Esophagus muscularis mucosa (tissue), 4 donors: ENCODE data around the gene DYNC2I2. TPM values are rescaled to one million over a fixed set of nuclear protein-coding genes. Genes with fewer than 3 reads are reported as not detected.
"Not testable (repeated sequence)": the region's sequence is repeated elsewhere in the genome, so short reads cannot be mapped to it uniquely, and the experiment has no call there.

ENCODE experiments used
- DNase-seq: peaks from one replicate; pipeline ENCODE4 v3.0.0-alpha.2; 2017; ENCODE audit errors: extremely low spot score
- H3K27ac ChIP-seq, 4 donors: fragments of 200-600 bp; sonication (generic); replicated peaks in 1 of 4; 1 replicate in 3 of 4; 2 replicates in 1 of 4; pipeline ENCODE4 v1.5.1; 2016 to 2019; ENCODE audit warnings: mild to moderate bottlenecking in 1 of 4
- H3K27me3 ChIP-seq, 4 donors: fragments of 200-600 bp; sonication (generic); one replicate each; pipeline versions ENCODE4 v1.5.1 to v1.6.0; 2016 to 2019
- H3K36me3 ChIP-seq, 4 donors: fragments of 200-600 bp; sonication (generic); one replicate each; pipeline ENCODE4 v1.5.1; 2016 to 2019
- H3K4me1 ChIP-seq, 4 donors: fragments of 200-600 bp; sonication (generic); one replicate each; pipeline ENCODE4 v1.5.1; 2016 to 2019
- H3K4me3 ChIP-seq, 4 donors: fragments of 200-600 bp; sonication (generic); 1 replicate in 2 of 4; 2 replicates in 2 of 4; pipeline ENCODE4 v1.5.1; 2016 to 2019; ENCODE audit warnings: mild to moderate bottlenecking in 4 of 4, moderate library complexity in 1 of 4
- H3K9me3 ChIP-seq, 4 donors: fragments of 200-600 bp; sonication (generic); 1 replicate in 3 of 4; 2 replicates in 1 of 4; pipeline ENCODE4 v1.5.1; 2016 to 2019
- CTCF ChIP-seq, 3 experiments: fragments of 200-600 bp in 2 of 3; fragments of 450-650 bp in 1 of 3; sonication (generic) in 2 of 3; IDR thresholded peaks; one replicate each; pipeline ENCODE4 v1.5.1; 2017 to 2019; ENCODE audit warnings: antibody characterized with exemption in 3 of 3, mild to moderate bottlenecking in 2 of 3, moderate library complexity in 1 of 3
- EP300 ChIP-seq: sonication (generic); formaldehyde crosslinking; IDR thresholded peaks from one replicate; pipeline ENCODE4 v1.6.1; 2017; ENCODE audit warnings: antibody characterized with exemption
- POLR2A ChIP-seq: fragments of 450-650 bp; IDR thresholded peaks from one replicate; pipeline ENCODE4 v1.6.1; 2017; ENCODE audit warnings: antibody characterized with exemption, moderate library complexity, mild to moderate bottlenecking, low read depth
- POLR2AphosphoS5 ChIP-seq, 2 donors: sonication (generic); formaldehyde crosslinking; IDR thresholded peaks; one replicate each; pipeline ENCODE4 v1.6.1; 2017; ENCODE audit warnings: antibody characterized with exemption in 2 of 2
- WGBS: methylation state at CpG from one replicate; pipeline ENCODE4 v1.1.5; 2018; 5-methylcytosine and 5-hydroxymethylcytosine counted together
- intact Hi-C: fragments of 100-400 bp; cut with DNase I; formaldehyde crosslinking; loops from one replicate; pipeline ENCODE4 v1.15.1; 2023
- total RNA-seq, 4 donors: library from RNA; depleted of rRNA; stranded (reverse); fragments of >200 nt; gene quantifications; one replicate each; pipeline versions ENCODE4 v1.1.0 to v1.2.1, GENCODE V29; 2016

Gene DYNC2I2
- total RNA-seq, 4 donors from 2014 or later = 27.8 to 54.8 (median 39.2) TPM

- Histone ChIP-seq H3K4me1 (no peaks in the 10 kb centered on the region), H3K27me3 (no peaks in the 10 kb centered on the region), H3K36me3 (no peaks in the 10 kb centered on the region), H3K4me3 (no peak overlapping the region), H3K9me3 (no peaks in the 10 kb centered on the region), H3K27ac (no peak overlapping the region)
- WGBS = 95% methylated on average over 6 of the region's 6 CpGs
- intact Hi-C loops = no loop called here
- TF ChIP-seq POLR2AphosphoS5 (IDR thresholded peaks at IDR 0.05) = no peak
- DNase-seq = no peak
Observed at GRCh38 chr9:128669786-128670185, 13.1 kb upstream of the DYNC2I2 start.

- DNase-seq, H3K36me3 ChIP-seq, H3K4me3 ChIP-seq, H3K9me3 ChIP-seq, H3K27me3 ChIP-seq, intact Hi-C loops, H3K27ac ChIP-seq, H3K4me1 ChIP-seq: not testable (repeated sequence)
- 85% methylated on average over 8 of the region's 8 CpGs for WGBS
Observed at GRCh38 chr9:128666481-128666941, 9.9 kb upstream of the DYNC2I2 start.

- no peak for DNase-seq
- Histone ChIP-seq H3K9me3 (no peaks in the 10 kb centered on the region), H3K36me3 (no peaks in the 10 kb centered on the region), H3K27me3 (no peaks in the 10 kb centered on the region), H3K4me1 (peaks cover 0 to 14% (median 11%) of the 10 kb centered on the region in 4 donors), H3K4me3 (no peak overlapping the region), H3K27ac (peak overlapping the region in 1 of 4 donors; percentile 87)
- intact Hi-C loops = no loop called here
- WGBS = 93% methylated on average over 3 of the region's 3 CpGs
- TF ChIP-seq POLR2A (no peak), CTCF (IDR thresholded peaks at IDR 0.05) (no peak), POLR2AphosphoS5 (IDR thresholded peaks at IDR 0.05) (no peak), EP300 (no peak)
Observed at GRCh38 chr9:128657796-128658195, 1.1 kb upstream of the DYNC2I2 start.

GRCh38 chr9:128657344-128657704 is 677 bp upstream of the DYNC2I2 start:
- Histone ChIP-seq H3K9me3 (no peaks in the 10 kb centered on the region), H3K4me3 (peak overlapping the region in 3 of 4 donors; percentile 76 to 88 (median 76)), H3K27me3 (no peaks in the 10 kb centered on the region), H3K4me1 (peaks cover 0 to 14% (median 11%) of the 10 kb centered on the region in 4 donors), H3K27ac (peak overlapping the region; percentile 87 to 94 (median 90)), H3K36me3 (no peaks in the 10 kb centered on the region)
- no peak for TF ChIP-seq POLR2A
- TF ChIP-seq POLR2AphosphoS5 (IDR thresholded peaks at IDR 0.05) = no peak
- no peak for TF ChIP-seq CTCF (IDR thresholded peaks at IDR 0.05)
- no peak for TF ChIP-seq EP300
- 96% methylated on average over 13 of the region's 13 CpGs for WGBS
- intact Hi-C loops = no loop called here
- no peak for DNase-seq

- Histone ChIP-seq H3K9me3 (no peaks in the 10 kb centered on the region), H3K27ac (no peak overlapping the region), H3K4me3 (no peak overlapping the region), H3K27me3 (no peaks in the 10 kb centered on the region), H3K4me1 (peaks cover 0 to 14% (median 11%) of the 10 kb centered on the region in 4 donors), H3K36me3 (no peaks in the 10 kb centered on the region)
- no peak for DNase-seq
- TF ChIP-seq POLR2A = no peak
- WGBS = 100% methylated on average over 1 of the region's 1 CpG
- intact Hi-C loops = no loop called here
Observed at GRCh38 chr9:128654481-128654880, 2.2 kb downstream of the DYNC2I2 start.

- Histone ChIP-seq H3K4me3 (no peak overlapping the region), H3K9me3 (no peaks in the 10 kb centered on the region), H3K27me3 (no peaks in the 10 kb centered on the region), H3K4me1 (peaks cover 0 to 14% (median 11%) of the 10 kb centered on the region in 4 donors), H3K27ac (no peak overlapping the region), H3K36me3 (no peaks in the 10 kb centered on the region)
- 98% methylated on average over 8 of the region's 8 CpGs for WGBS
- intact Hi-C loops = no loop called here
- no peak for DNase-seq
- TF ChIP-seq EP300 (no peak), POLR2AphosphoS5 (IDR thresholded peaks at IDR 0.05) (no peak), CTCF (IDR thresholded peaks at IDR 0.05) (no peak), POLR2A (no peak)
Observed at GRCh38 chr9:128653908-128654307, 2.7 kb downstream of the DYNC2I2 start.
